Left ventricle myocardium inferior (tissue), 1 donor: ENCODE measurements around the gene FREM3. TPM values are rescaled to one million over a fixed set of nuclear protein-coding genes. Genes with fewer than 3 reads are reported as not detected.
A peak's percentile ranks its signal among the peaks of the same experiment; 100 is the strongest.
"Not testable (repeated sequence)": the region's sequence is repeated elsewhere in the genome, so short reads cannot be mapped to it uniquely, and the experiment has no call there.

ENCODE experiments used
- DNase-seq: peaks from one replicate; pipeline ENCODE4 v3.0.0-alpha.2; 2020
- H3K27ac ChIP-seq: fragments of 200-600 bp; replicated peaks from 2 replicates; pipeline ENCODE4 v1.8.0; 2021
- H3K27me3 ChIP-seq: fragments of 200-600 bp; 2 replicates; pipeline ENCODE4 v1.8.0; 2021; ENCODE audit warnings: low read depth
- H3K36me3 ChIP-seq: fragments of 200-600 bp; 2 replicates; pipeline ENCODE4 v1.8.0; 2021
- H3K4me1 ChIP-seq: fragments of 200-600 bp; 2 replicates; pipeline ENCODE4 v1.8.0; 2021
- H3K4me3 ChIP-seq: fragments of 200-600 bp; 2 replicates; pipeline ENCODE4 v1.8.0; 2021; ENCODE audit warnings: mild to moderate bottlenecking, moderate library complexity
- H3K9me3 ChIP-seq: fragments of 200-600 bp; replicated peaks from 2 replicates; pipeline ENCODE4 v1.8.0; 2021
- intact Hi-C: fragments of 100-400 bp; cut with micrococcal nuclease; formaldehyde crosslinking; loops from one replicate; pipeline ENCODE4 v1.11.0; 2022
- total RNA-seq: library from RNA; stranded (reverse); fragmentation: NEBNext Ultra II Directional; extraction: Animal tissue kit (Norgen Biotek cat#: 25700); gene quantifications from one replicate; pipeline ENCODE4 v1.2.1, GENCODE V29; 2021
- TF ChIP-seq, protein P1 (sequence below): fragments of 200-600 bp; IDR thresholded peaks from 2 replicates; pipeline ENCODE4 v1.8.0; 2021; ENCODE audit warnings: antibody characterized with exemption, mild to moderate bottlenecking, borderline replicate concordance
- donor health status: DM: no; HTN: yes; CAD: no; lungs with severe emphysema.

Gene FREM3
- total RNA-seq, 1 donor from 2014 or later = not detected

- no peaks in the 10 kb centered on the region for H3K27me3 ChIP-seq
- intact Hi-C loops = no loop called here
- TF ChIP-seq, protein P1, sequence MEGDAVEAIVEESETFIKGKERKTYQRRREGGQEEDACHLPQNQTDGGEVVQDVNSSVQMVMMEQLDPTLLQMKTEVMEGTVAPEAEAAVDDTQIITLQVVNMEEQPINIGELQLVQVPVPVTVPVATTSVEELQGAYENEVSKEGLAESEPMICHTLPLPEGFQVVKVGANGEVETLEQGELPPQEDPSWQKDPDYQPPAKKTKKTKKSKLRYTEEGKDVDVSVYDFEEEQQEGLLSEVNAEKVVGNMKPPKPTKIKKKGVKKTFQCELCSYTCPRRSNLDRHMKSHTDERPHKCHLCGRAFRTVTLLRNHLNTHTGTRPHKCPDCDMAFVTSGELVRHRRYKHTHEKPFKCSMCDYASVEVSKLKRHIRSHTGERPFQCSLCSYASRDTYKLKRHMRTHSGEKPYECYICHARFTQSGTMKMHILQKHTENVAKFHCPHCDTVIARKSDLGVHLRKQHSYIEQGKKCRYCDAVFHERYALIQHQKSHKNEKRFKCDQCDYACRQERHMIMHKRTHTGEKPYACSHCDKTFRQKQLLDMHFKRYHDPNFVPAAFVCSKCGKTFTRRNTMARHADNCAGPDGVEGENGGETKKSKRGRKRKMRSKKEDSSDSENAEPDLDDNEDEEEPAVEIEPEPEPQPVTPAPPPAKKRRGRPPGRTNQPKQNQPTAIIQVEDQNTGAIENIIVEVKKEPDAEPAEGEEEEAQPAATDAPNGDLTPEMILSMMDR = no peak
- H3K27ac ChIP-seq = no peak overlapping the region
- H3K4me3 ChIP-seq = no peak overlapping the region
- peaks cover 97% of the 10 kb centered on the region for H3K36me3 ChIP-seq
- H3K9me3 ChIP-seq = no peaks in the 10 kb centered on the region
- no peak for DNase-seq
- H3K4me1 ChIP-seq = no peaks in the 10 kb centered on the region
Observed at GRCh38 chr4:143538979-143539669, 161.4 kb downstream of the FREM3 start.

- intact Hi-C loops = no loop called here
- Histone ChIP-seq H3K4me3 (no peak overlapping the region), H3K27me3 (no peaks in the 10 kb centered on the region), H3K4me1 (peaks cover 16% of the 10 kb centered on the region), H3K36me3 (peaks cover 97% of the 10 kb centered on the region), H3K9me3 (no peaks in the 10 kb centered on the region), H3K27ac (no peak overlapping the region)
- no peak for DNase-seq
- TF ChIP-seq, protein P1 = no peak
Observed at GRCh38 chr4:143531788-143532491, 168.5 kb downstream of the FREM3 start.

DNA sequence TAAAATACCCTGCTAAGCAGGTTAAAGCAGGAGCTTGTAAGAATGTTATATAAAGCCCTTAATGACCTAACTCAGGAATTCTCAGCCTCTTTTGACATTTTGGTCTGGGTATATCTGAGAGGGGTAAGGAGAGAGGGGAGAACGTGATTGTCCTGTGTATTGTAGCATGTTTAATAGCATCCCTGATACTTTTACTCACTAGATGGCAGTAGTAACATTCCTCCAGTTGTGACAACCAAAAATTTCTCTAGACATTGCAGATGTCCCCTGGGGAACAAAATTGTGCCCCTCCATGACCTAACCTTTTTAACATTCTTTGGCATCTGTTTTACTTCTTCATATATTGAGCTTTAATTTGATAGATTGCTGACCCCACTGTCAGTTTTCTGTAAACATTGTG lies 169.1 kb downstream of the FREM3 start:
- intact Hi-C loops = no loop called here
- H3K27ac ChIP-seq = no peak overlapping the region

DNA sequence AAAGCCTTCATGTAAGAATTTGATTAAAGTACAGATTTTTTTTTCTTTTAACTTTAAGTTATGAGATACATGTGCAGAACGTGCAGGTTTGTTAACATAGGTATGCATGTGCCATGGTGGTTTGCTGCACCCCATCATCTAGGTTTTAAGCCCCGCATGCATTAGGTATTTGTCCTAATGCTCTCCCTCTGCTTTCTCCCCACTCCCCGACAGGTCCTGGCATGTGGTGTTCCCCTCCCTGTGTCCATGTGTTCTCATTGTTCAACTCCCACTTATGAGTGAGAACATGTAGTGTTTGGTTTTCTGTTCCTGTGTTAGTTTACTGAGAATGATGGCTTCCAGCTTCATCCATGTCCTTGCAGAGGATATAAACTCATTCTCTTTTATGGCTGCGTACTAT lies 172.4 kb downstream of the FREM3 start:
- H3K4me3 ChIP-seq, DNase-seq, intact Hi-C loops, H3K9me3 ChIP-seq, H3K27me3 ChIP-seq, H3K27ac ChIP-seq: not testable (repeated sequence)
- H3K4me1 ChIP-seq = peaks cover 33% of the 10 kb centered on the region
- H3K36me3 ChIP-seq = peaks cover 95% of the 10 kb centered on the region

More for the DNA sequence above, 169.1 kb downstream of the FREM3 start:
- Histone ChIP-seq H3K27me3 (no peaks in the 10 kb centered on the region), H3K9me3 (no peaks in the 10 kb centered on the region), H3K4me1 (peaks cover 16% of the 10 kb centered on the region), H3K4me3 (no peak overlapping the region), H3K36me3 (peaks cover 97% of the 10 kb centered on the region)
- TF ChIP-seq, protein P1 = peak; percentile 49
- DNase-seq = no peak

Other genes with a start within 250 kb of the FREM3 start
- 36.0 TPM for gene SMARCA5, start 187.0 kb downstream of the FREM3 start, total RNA-seq
- gene GYPE, start 204.9 kb upstream of the FREM3 start, total RNA-seq = 0.16 TPM